SK-N-SH treated with all-trans-retinoic acid at 6 μM for 48 hours (cell line): Measurements from ENCODE around the gene PPP1R3A.

Experiments
- ARNTL ChIP-seq: fragments of 450-650 bp; formaldehyde crosslinking; IDR thresholded peaks from 2 replicates; pipeline ENCODE4 v1.5.0; 2020; ENCODE audit warnings: low read depth, mild to moderate bottlenecking, moderate library complexity, borderline replicate concordance
- PPARA ChIP-seq: fragments of 250-450 bp; sonication (Bioruptor Pico); IDR thresholded peaks from 2 replicates; pipeline ENCODE4 v1.5.0; 2020; ENCODE audit warnings: mild to moderate bottlenecking, borderline replicate concordance
- RARB ChIP-seq: fragments of 250-450 bp; sonication (Bioruptor Pico); IDR thresholded peaks from 2 replicates; pipeline ENCODE4 v1.8.0; 2021; ENCODE audit warnings: mild to moderate bottlenecking, moderate library complexity
- ZFP3 ChIP-seq: fragments of 250-450 bp; sonication (Bioruptor Pico); IDR thresholded peaks from 2 replicates; pipeline ENCODE4 v1.5.0; 2020; ENCODE audit warnings: mild to moderate bottlenecking, moderate library complexity
- ZNF70 ChIP-seq: fragments of 450-650 bp; formaldehyde crosslinking; IDR thresholded peaks from 2 replicates; pipeline ENCODE4 v1.5.0; 2020; ENCODE audit warnings: mild to moderate bottlenecking, moderate library complexity
- TF ChIP-seq, protein P1 (sequence below): fragments of 250-450 bp; sonication (Bioruptor Pico); IDR thresholded peaks from 2 replicates; pipeline ENCODE4 v1.8.0; 2020; ENCODE audit warnings: mild to moderate bottlenecking, moderate library complexity, borderline replicate concordance

DNA sequence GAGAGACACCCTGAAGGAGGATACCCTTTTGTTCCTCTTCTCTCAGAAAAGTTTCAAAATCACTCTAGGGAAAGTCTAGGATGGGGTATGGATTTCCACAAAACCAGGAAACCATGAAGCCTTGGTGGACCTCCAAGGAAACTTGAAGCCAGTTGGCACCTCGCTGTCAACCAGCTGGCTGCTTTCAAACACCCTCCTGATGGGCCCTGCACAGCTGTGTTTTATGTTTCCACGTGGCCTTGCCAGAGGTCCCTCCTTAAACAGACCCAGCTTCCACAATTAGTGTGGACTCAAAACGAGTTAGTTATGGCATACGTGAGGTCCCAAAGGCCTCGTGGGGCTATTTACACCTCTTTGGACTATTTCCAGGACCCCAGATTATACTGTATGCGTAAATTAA is 5.9 kb downstream of the PPP1R3A start:
- TF ChIP-seq RARB (CRISPR knock-in tag), result no peak
- no peak for TF ChIP-seq PPARA
- TF ChIP-seq, protein P1, sequence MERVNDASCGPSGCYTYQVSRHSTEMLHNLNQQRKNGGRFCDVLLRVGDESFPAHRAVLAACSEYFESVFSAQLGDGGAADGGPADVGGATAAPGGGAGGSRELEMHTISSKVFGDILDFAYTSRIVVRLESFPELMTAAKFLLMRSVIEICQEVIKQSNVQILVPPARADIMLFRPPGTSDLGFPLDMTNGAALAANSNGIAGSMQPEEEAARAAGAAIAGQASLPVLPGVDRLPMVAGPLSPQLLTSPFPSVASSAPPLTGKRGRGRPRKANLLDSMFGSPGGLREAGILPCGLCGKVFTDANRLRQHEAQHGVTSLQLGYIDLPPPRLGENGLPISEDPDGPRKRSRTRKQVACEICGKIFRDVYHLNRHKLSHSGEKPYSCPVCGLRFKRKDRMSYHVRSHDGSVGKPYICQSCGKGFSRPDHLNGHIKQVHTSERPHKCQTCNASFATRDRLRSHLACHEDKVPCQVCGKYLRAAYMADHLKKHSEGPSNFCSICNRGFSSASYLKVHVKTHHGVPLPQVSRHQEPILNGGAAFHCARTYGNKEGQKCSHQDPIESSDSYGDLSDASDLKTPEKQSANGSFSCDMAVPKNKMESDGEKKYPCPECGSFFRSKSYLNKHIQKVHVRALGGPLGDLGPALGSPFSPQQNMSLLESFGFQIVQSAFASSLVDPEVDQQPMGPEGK (CRISPR knock-in tag), result no peak
- no peak for TF ChIP-seq ZNF70
- TF ChIP-seq ZFP3 (CRISPR knock-in tag), result no peak
- no peak for TF ChIP-seq ARNTL
